ENCODE data around the gene GHRL. TPM values are rescaled to one million over a fixed set of nuclear protein-coding genes. Genes with fewer than 3 reads are reported as not detected.

GHRL gene
- total and polyA plus RNA-seq, 2 donors (not counting 3 experiments of a cell fraction or from before 2014, with no cell fraction given), result not detected

- FAIRE-seq (no peak), DNase-seq (ENCODE audit: low read depth, low spot score) (no peak)
- Histone ChIP-seq H3K9ac (replicated peaks; ENCODE audit: extremely low read depth, insufficient read depth, low read length) (no peak overlapping the region), H3K27me3 (ENCODE audit: control insufficient read depth in 2 of 2, insufficient read depth in 2 of 2, low read length in 2 of 2) (no peaks in the 10 kb centered on the region), H3K4me2 (ENCODE audit: insufficient read depth, low read length) (no peak overlapping the region), H3K36me3 (ENCODE audit: control insufficient read depth in 2 of 2, extremely low read depth in 1 of 2, insufficient read depth in 2 of 2, low read length in 2 of 2) (no peaks in the 10 kb centered on the region), H3K4me3 (replicated peaks in 1 of 3; ENCODE audit: insufficient read depth in 1 of 3, low read depth in 1 of 3, low read length in 3 of 3) (no peak overlapping the region), H3K79me2 (ENCODE audit: control insufficient read depth, insufficient read depth, low read length) (no peaks in the 10 kb centered on the region), H2AFZ (ENCODE audit: low read depth, low read length) (no peak overlapping the region), H3K27ac (ENCODE audit: insufficient read depth, low read depth, low read length) (no peak overlapping the region), H3K4me1 (ENCODE audit: control insufficient read depth, extremely low read depth, insufficient read depth, low read length) (no peaks in the 10 kb centered on the region), H3K9me1 (replicated peaks; ENCODE audit: control insufficient read depth, extremely low read depth, insufficient read depth, low read length) (no peaks in the 10 kb centered on the region), H3K9me3 (replicated peaks; ENCODE audit: control insufficient read depth, insufficient read depth, low read length) (no peaks in the 10 kb centered on the region), H4K20me1 (replicated peaks; ENCODE audit: control insufficient read depth, extremely low read depth, insufficient read depth, low read length) (no peaks in the 10 kb centered on the region)
- dilution Hi-C loops (cut with MboI; ENCODE audit: extremely low pct_ligation_motif_present, low sequenced_read_pairs) (no loop called here), intact Hi-C loops (cut with micrococcal nuclease) (no loop called here)
- POLR2A ChIA-PET, result no interaction called here
- TF ChIP-seq GATA2 (IDR thresholded peaks at IDR 0.05; ENCODE audit: insufficient read depth, insufficient read length, low read depth, low read length) (no peak), POLR2A (IDR thresholded peaks at IDR 0.05; ENCODE audit: low read depth, low read length) (no peak)
- BruUV-seq (replicated peaks), result no TSS peak
- CTCF ChIA-PET, result no interaction called here
These were observed 49.2 kb upstream of the GHRL start for GRCh38 chr3:10341901-10342398.

GRCh38 chr3:10340476-10340875, 47.7 kb upstream of the GHRL start:
- Histone ChIP-seq H3K4me1 (ENCODE audit: control insufficient read depth, extremely low read depth, insufficient read depth, low read length) (no peaks in the 10 kb centered on the region), H2AFZ (ENCODE audit: low read depth, low read length) (no peak overlapping the region), H3K79me2 (ENCODE audit: control insufficient read depth, insufficient read depth, low read length) (no peaks in the 10 kb centered on the region), H3K36me3 (ENCODE audit: control insufficient read depth in 2 of 2, extremely low read depth in 1 of 2, insufficient read depth in 2 of 2, low read length in 2 of 2) (no peaks in the 10 kb centered on the region), H3K27ac (ENCODE audit: insufficient read depth, low read depth, low read length) (no peak overlapping the region), H3K9me1 (replicated peaks; ENCODE audit: control insufficient read depth, extremely low read depth, insufficient read depth, low read length) (no peaks in the 10 kb centered on the region), H3K27me3 (ENCODE audit: control insufficient read depth in 2 of 2, insufficient read depth in 2 of 2, low read length in 2 of 2) (no peaks in the 10 kb centered on the region), H3K9me3 (replicated peaks; ENCODE audit: control insufficient read depth, insufficient read depth, low read length) (no peaks in the 10 kb centered on the region), H3K9ac (replicated peaks; ENCODE audit: extremely low read depth, insufficient read depth, low read length) (no peak overlapping the region), H4K20me1 (replicated peaks; ENCODE audit: control insufficient read depth, extremely low read depth, insufficient read depth, low read length) (no peaks in the 10 kb centered on the region), H3K4me3 (replicated peaks in 1 of 3; ENCODE audit: insufficient read depth in 1 of 3, low read depth in 1 of 3, low read length in 3 of 3) (no peak overlapping the region), H3K4me2 (ENCODE audit: insufficient read depth, low read length) (no peak overlapping the region)
- BruUV-seq (replicated peaks), result no TSS peak
- DNase-seq (ENCODE audit: low read depth, low spot score) (no peak), FAIRE-seq (no peak)
- intact Hi-C loops (cut with micrococcal nuclease), result no loop called here
- POLR2A ChIA-PET, result no interaction called here
- dilution Hi-C loops (cut with MboI; ENCODE audit: extremely low pct_ligation_motif_present, low sequenced_read_pairs), result no loop called here
- TF ChIP-seq GATA2 (IDR thresholded peaks at IDR 0.05; ENCODE audit: insufficient read depth, insufficient read length, low read depth, low read length), result no peak
- TF ChIP-seq EZH2 (IDR thresholded peaks at IDR 0.05; ENCODE audit: borderline replicate concordance, low read depth, low read length, severe bottlenecking), result no peak
- TF ChIP-seq POLR2AphosphoS5 (IDR thresholded peaks at IDR 0.05; ENCODE audit: insufficient read depth, low read depth, low read length), result no peak
- no peak for TF ChIP-seq JUN (IDR thresholded peaks at IDR 0.05; ENCODE audit: borderline replicate concordance, insufficient read depth, insufficient read length, low read depth)
- TF ChIP-seq POLR2A (IDR thresholded peaks at IDR 0.05; ENCODE audit: low read depth, low read length), result no peak
- TF ChIP-seq MYC (IDR thresholded peaks at IDR 0.05; ENCODE audit: low read depth, low read length), result no peak
- no peak for TF ChIP-seq FOS (IDR thresholded peaks at IDR 0.05; ENCODE audit: borderline replicate concordance, insufficient read depth, low read length)
- TF ChIP-seq CTCF (IDR thresholded peaks at IDR 0.05; ENCODE audit: extremely low read depth in 1 of 2, insufficient read depth in 1 of 2, low read depth in 1 of 2, low read length in 2 of 2), result no peak
- no peak for TF ChIP-seq MAX (IDR thresholded peaks at IDR 0.05; ENCODE audit: insufficient read depth, insufficient read length)
- CTCF ChIA-PET, result interaction anchor here (1.1 kb wide), 1 partner anchor 398 kb away, joined by 3 read pairs; no protein-coding TSS in a partner anchor

Measured in endothelial cell of umbilical vein (primary cell).